Stimulated activated CD8-positive, alpha-beta memory T cell treated with anti-CD3 and anti-CD28 coated beads, Interleukin-2, amount 100 ng/mL, for 1 hour (primary cell): ENCODE measurements around the gene DDAH1.

Source experiments
- DNase-seq, 2 donors: peaks; one replicate each; pipeline ENCODE4 v3.0.0-alpha.2; 2020; ENCODE audit warnings: low read depth in 2 of 2

The DDAH1 gene

GRCh38 chr1:85328713-85329397 is 136.1 kb downstream of the DDAH1 start:
- DNase-seq, result no peak

DNA sequence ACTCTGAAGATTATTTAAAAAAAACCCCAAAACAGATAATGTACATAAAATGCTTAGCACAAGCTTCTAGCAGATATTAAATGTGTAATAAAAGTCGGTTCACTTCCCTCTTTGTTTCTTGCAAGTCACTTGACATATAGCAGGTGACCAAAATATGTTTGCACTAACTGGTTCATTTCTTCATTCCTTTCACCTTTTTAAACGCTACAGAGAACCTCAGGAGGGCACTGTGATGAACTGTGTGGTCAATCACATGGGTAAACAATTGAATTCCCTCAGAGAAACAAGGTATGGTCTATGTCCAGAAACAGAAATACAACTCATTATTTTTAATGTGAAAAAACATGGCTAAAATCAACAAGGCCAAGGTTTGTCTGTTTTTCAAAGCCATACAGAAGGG is 137.2 kb downstream of the DDAH1 start:
- DNase-seq, result no peak

GRCh38 chr1:85326851-85327250 is 138.1 kb downstream of the DDAH1 start:
- DNase-seq, result no peak

- DNase-seq, result no peak
Measured at GRCh38 chr1:85326336-85326735, 138.6 kb downstream of the DDAH1 start.

DNA sequence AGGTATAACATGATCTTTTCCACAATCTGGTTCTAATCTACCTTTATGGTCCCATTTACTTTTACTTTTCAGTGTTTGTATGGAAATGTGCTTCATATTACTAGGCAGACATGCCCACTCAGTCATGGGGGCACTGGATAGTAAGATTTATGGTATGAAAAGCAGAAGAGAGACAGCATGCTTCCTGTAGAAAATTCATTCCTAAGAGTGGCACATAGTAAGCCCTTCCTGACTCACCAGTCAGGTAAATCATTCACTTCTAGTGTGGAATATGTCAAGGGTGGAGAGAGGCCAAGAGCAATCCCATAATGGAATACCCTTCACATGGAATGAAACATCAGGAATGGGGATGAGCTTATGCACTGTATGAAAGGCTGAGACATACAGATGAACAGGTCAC is 139.0 kb downstream of the DDAH1 start:
- no peak for DNase-seq

DNA sequence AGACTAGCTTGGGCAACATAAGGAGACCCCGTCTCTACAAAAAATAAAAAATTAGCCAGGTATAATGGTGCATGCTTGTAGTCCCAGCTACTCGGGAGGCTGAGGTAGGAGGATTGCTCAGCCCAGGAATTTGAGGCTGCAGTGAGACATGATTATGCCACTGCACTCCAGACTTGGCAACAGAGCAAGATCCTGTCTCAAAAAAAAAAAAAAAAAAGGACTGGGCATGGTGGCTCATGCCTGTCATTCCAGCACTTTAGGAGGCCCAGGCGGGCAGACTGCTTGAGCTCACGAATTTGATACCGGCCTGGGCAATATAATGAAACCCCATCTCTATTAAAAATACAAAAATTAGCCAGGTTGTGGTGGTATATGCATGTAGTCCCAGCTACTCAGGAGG is 141.2 kb downstream of the DDAH1 start:
- DNase-seq, result no peak

- DNase-seq, result no peak
Measured at GRCh38 chr1:85322655-85323054, 142.3 kb downstream of the DDAH1 start.

GRCh38 chr1:85321237-85321964 is 143.6 kb downstream of the DDAH1 start:
- no peak for DNase-seq

DNA sequence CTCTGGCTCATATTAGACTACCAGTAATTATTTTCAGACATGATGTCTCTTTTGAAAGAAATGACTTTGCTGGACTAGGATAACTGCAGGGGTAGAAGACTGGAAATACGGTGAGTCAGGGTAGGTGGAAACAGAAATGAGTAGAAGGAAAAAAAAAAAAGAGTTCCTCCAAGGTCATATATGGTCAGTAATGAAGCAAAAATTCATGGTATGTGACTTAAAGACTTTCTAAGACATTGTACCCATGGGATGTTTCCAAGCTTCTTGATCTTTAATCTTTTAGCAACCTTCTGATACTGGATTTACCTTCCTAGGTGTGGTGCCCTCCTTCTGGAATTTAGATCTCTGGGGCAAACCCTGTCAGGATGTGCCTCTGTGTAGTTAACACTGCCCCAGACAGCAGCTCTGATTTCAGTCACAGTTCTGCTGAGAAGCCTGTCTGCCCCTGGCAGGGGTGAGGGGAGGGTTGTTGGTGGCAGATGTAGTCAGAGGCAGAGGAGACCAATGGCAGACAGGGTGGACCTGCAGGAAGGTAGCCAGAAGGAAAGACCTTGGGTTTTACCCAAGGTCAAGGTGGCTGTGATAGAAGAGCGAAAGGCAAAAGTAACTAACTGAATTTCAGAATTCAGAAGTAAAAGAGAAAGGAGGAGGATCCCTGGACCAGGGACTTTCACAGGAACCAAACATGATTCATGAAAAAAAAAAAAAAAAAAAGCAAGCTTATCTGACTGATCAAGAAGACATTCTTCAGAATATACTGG is 144.4 kb downstream of the DDAH1 start:
- DNase-seq, result no peak

DNA sequence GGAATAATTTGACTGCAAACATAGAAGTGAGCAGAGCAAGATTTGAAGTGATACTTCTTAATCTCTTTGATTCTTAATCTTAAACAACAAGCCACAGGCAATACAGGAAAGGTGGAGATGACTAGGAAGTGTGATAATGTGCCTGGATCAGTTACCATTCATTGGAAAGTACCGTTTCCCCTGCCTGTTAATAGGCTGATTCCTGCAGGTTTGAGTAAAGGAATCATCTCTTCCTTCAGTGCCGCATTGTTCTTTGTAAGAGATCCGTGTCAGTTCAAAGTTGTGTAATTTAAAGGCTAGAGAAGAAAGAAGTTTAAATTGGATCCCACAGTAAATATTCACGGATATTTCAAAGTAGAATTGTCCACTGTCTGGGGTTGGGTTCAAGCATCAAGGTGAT is 145.0 kb downstream of the DDAH1 start:
- no peak for DNase-seq

DNA sequence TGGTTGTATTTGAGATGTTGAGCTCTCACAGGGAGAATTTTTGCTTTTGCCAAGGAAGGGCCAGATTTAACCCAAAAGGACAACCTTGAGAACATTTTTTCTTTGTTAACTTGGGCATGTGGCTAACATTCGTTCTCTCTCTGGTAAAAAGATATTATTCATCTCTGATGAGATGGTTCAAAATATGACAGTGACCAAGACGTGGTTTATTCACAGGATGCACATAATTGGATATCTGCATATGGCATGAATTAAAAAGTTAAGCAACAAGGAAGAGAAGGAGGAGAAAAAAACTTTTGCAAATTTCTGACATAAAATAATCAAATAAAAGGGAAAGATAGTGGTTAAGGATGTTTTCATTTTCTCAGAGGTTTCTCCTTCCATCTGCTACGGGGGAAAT is 145.5 kb downstream of the DDAH1 start:
- no peak for DNase-seq

DNA sequence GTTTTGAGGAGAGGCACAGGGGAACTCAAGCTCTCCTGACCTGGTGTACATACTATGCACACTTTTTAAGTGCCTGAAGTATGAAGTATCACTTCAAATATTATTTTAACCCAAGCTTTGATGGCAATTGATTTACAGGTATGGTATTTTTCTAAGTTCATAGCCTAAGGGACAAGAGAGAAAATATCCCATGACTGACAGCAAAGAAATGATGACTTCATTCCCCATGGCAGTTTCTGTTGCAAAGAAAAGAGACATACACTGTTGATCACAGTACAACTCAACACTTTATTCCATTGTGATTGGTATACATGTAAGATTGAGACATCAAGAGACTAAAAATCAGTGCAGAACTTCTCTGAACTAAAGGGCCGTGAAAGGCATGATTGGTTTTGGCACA is 146.7 kb downstream of the DDAH1 start:
- DNase-seq, result no peak

- no peak for DNase-seq
Measured at GRCh38 chr1:85317560-85317959, 147.4 kb downstream of the DDAH1 start.

DNA sequence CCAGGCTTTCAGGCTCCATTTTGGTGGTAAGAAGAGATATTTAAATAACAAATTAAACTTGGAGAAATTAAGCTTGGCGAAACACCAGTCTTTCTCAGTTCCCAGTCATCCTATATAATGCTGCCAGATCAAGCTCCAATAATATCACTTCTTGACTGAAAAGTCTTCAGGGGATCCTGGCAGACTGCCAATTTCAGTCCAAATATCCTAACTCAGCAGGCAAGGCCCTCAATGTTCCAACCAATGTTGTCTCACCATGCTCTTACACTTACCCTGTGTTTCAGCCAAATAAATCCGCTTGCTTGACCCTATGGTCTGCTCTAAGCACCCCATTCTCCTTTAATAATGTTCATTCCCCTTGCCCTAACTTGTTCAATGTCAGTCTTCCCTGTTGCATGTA is 148.6 kb downstream of the DDAH1 start:
- DNase-seq, result no peak

DNA sequence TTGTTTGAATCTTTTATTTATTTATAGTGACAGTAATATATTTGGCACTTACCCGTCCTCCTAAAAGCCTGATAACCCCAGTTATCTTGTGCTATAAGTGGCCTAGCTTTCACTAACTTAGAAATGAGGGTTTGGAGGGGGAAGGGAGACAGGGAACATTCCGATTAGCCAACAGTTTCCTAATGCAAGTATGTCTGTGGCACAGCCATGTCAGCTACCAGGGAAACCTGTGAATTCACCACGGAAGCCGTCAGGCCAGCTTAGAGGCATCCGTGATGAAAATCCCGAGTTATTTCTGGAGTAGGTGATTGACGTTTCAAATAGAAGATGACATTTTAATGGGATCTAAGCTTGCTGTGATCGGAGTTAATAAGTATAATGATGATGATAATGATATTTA is 149.2 kb downstream of the DDAH1 start:
- no peak for DNase-seq

GRCh38 chr1:85314726-85315125 is 150.2 kb downstream of the DDAH1 start:
- DNase-seq, result no peak

GRCh38 chr1:85313888-85314696 is 150.9 kb downstream of the DDAH1 start:
- DNase-seq, result no peak

DNA sequence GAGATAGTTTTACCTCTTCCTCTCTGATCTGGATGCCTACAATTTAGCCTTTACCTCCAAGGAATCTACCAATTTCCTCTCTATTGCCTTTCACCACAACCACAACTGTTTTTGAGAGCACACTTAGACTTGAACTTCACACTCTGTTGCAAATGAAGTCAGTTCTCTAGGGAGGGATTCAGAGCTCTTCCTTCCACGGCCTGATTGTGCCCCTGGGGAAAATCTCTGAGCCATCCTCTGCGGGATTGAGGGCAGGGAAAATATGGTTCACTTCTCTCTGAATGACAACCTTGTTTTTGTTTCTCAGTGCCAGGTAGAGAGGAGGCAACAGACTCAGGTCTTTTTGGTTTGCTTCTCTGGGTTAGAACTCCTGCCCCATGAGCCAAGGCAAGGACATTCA is 153.1 kb downstream of the DDAH1 start:
- DNase-seq, result no peak

GRCh38 chr1:85308833-85309350 is 156.1 kb downstream of the DDAH1 start:
- no peak for DNase-seq

DNA sequence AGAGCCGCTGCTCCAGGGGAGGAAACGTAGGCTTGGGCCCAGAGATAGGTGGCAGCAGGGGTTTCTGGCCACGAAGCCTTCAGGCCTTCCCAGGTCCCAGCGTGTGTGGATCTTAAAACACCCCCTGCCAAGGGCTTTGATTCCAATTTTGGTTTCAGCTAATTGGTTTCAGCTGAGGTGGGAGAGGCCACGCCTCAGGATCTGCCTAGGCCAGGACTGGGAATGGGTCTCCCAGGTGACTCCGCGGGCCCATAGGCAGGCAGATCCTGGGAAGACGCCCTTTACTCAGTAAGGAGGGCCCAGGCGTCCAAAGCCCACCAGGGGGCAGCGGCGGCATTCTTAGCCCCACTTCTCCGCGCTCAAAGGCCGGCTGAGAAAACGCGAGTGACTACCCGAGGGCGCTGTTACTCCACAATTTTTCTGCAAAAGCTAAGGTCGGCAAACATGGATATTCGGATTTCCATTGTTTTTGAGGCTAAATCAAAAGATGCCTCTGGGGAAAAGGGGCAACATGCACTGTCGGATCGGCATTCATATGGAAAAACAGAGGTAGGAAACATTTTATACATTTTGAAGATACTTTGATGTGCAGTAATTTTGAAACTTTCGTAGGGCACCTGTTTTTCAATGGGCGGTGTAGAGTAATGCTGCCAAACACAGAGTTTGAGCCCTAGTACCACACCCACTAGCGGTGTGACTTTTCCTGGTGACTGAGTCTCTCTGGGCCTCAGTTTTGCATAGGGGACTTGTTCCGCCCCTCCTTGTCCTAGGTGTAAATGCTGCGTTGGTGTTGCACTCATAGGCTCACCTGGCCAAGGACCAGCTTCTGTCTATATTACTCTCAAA is 156.7 kb downstream of the DDAH1 start:
- peak; percentile 35 to 46 for DNase-seq

GRCh38 chr1:85306236-85306635 is 158.7 kb downstream of the DDAH1 start:
- DNase-seq, result no peak
